ENCODE measurements around the gene OOSP1. TPM values are rescaled to one million over a fixed set of nuclear protein-coding genes. Genes with fewer than 3 reads are reported as not detected.

OOSP1 gene
- total RNA-seq, 2 experiments from 2014 or later, result not detected

DNA sequence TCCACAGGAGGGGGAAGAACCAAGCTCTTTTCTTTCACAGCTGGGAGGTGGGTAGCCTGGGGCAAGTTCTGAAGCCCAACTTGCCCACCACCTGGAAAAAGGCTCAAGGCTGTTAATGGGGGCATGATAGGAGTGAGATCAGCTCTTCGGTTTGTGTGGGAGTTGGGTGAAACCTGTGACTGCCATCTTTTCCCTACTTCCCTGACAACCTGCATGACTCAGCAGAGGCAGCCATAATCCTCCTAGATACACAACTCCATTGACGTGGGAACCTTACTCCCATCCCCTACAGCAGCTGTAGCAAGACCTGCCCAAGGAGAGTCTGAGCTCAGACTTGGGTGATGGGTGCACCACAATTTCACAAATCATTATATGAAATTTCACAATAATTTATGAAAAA lies 65.5 kb downstream of the OOSP1 start:
- H3K4me3 Mint-ChIP-seq, result no peak overlapping the region
- no peaks in the 10 kb centered on the region for H3K4me1 Mint-ChIP-seq (ENCODE audit: low read depth)
- H3K27ac Mint-ChIP-seq, result no peak overlapping the region
- ChIA-PET POLR2A (no interaction called here), CTCF (no interaction called here)
- no peak for DNase-seq
- no peaks in the 10 kb centered on the region for H3K9me3 Mint-ChIP-seq
- H3K27me3 Mint-ChIP-seq, result peaks cover 10% of the 10 kb centered on the region
- intact Hi-C loops (cut with micrococcal nuclease), result no loop called here
- no peaks in the 10 kb centered on the region for H3K36me3 Mint-ChIP-seq

GRCh38 chr11:60005360-60005759 lies 67.1 kb downstream of the OOSP1 start:
- ChIA-PET CTCF (interaction anchor here (0.5 kb wide), 1 partner anchor 1787 kb away, joined by 3 read pairs; the partner anchor contains the start of gene TMEM258), POLR2A (no interaction called here)
- Mint-ChIP-seq H3K36me3 (no peaks in the 10 kb centered on the region), H3K4me1 (ENCODE audit: low read depth) (no peaks in the 10 kb centered on the region), H3K27me3 (peaks cover 15% of the 10 kb centered on the region), H3K9me3 (no peaks in the 10 kb centered on the region), H3K4me3 (no peak overlapping the region), H3K27ac (no peak overlapping the region)
- intact Hi-C loops (cut with micrococcal nuclease), result no loop called here
- DNase-seq, result no peak

Other genes starting within 250 kb of the OOSP1 start
- not detected for gene OR10V1, start 224.6 kb upstream of the OOSP1 start, total RNA-seq
- 10 to 100 TPM; 11.7 to 12.3 TPM for gene STX3, start 183.1 kb upstream of the OOSP1 start, total RNA-seq
- gene MRPL16, start 127.7 kb upstream of the OOSP1 start, total RNA-seq, result 10 to 100 TPM; 80.2 to 80.5 TPM
- not detected for gene CBLIF, start 92.9 kb upstream of the OOSP1 start, total RNA-seq
- gene TCN1, start 71.9 kb upstream of the OOSP1 start, total RNA-seq, result not detected
- gene OOSP3, start 59.6 kb upstream of the OOSP1 start, total RNA-seq, result not detected
- gene OOSP4A, start 25.6 kb downstream of the OOSP1 start, total RNA-seq, result not detected
- not detected for gene OOSP4B, start 78.7 kb downstream of the OOSP1 start, total RNA-seq
- gene OOSP2, start 102.0 kb downstream of the OOSP1 start, total RNA-seq, result not detected
- not detected for gene MS4A3, start 118.2 kb downstream of the OOSP1 start, total RNA-seq
- not detected for gene MS4A2, start 150.2 kb downstream of the OOSP1 start, total RNA-seq
- gene MS4A6A, start 244.7 kb downstream of the OOSP1 start, total RNA-seq, result not detected

Data from activated CD4-positive, alpha-beta memory T cell treated with anti-CD3 and anti-CD28 coated beads for 36 hours (primary cell).